UCSD-AML1 (cell line): Measurements from ENCODE around the gene KLF12.

ENCODE experiments used
- DNase-seq: peaks from one replicate; lab custom pipeline; 2025; ENCODE audit not compliant: unreplicated experiment; lab: John Stamatoyannopoulos, UW

Gene KLF12

GRCh38 chr13:74134221-74134776 is at the start of gene KLF12:
Gene KLF12 (minus strand): TSS chr13:74134404.
- peak; percentile 22 for DNase-seq

- DNase-seq, result no peak
These were observed 48.3 kb upstream of the KLF12 start for GRCh38 chr13:74182491-74182890.

GRCh38 chr13:74174810-74175209 is 40.6 kb upstream of the KLF12 start:
- DNase-seq, result no peak

GRCh38 chr13:74173822-74174221 is 39.6 kb upstream of the KLF12 start:
- no peak for DNase-seq

- DNase-seq, result no peak
These were observed 37.4 kb upstream of the KLF12 start for GRCh38 chr13:74171641-74172040.

- no peak for DNase-seq
These were observed 35.5 kb upstream of the KLF12 start for GRCh38 chr13:74169676-74170075.

- DNase-seq, result no peak
These were observed 34.1 kb upstream of the KLF12 start for GRCh38 chr13:74168263-74168675.

GRCh38 chr13:74166261-74167004 is 32.2 kb upstream of the KLF12 start:
- DNase-seq, result no peak

- DNase-seq, result no peak
These were observed 28.6 kb upstream of the KLF12 start for GRCh38 chr13:74162782-74163181.

- DNase-seq, result no peak
These were observed 27.9 kb upstream of the KLF12 start for GRCh38 chr13:74162135-74162534.

GRCh38 chr13:74158571-74159352 is 24.6 kb upstream of the KLF12 start:
- no peak for DNase-seq

GRCh38 chr13:74158028-74158427 is 23.8 kb upstream of the KLF12 start:
- no peak for DNase-seq

- DNase-seq, result no peak
These were observed 20.8 kb upstream of the KLF12 start for GRCh38 chr13:74154981-74155380.

GRCh38 chr13:74153316-74153715 is 19.1 kb upstream of the KLF12 start:
- DNase-seq, result no peak

- no peak for DNase-seq
These were observed 17.7 kb upstream of the KLF12 start for GRCh38 chr13:74151859-74152258.

- DNase-seq, result no peak
These were observed 14.1 kb upstream of the KLF12 start for GRCh38 chr13:74148352-74148751.

GRCh38 chr13:74145249-74145975 is 11.2 kb upstream of the KLF12 start:
- DNase-seq, result no peak

GRCh38 chr13:74144269-74144668 is 10.1 kb upstream of the KLF12 start:
- no peak for DNase-seq

- DNase-seq, result no peak
These were observed 8.1 kb upstream of the KLF12 start for GRCh38 chr13:74142257-74142656.

- DNase-seq, result no peak
These were observed 4.0 kb upstream of the KLF12 start for GRCh38 chr13:74138241-74138640.

GRCh38 chr13:74136084-74136658 is 2.0 kb upstream of the KLF12 start:
- DNase-seq, result no peak
